Measurements from ENCODE around the gene RPAIN. TPM values are rescaled to one million over a fixed set of nuclear protein-coding genes. Genes with fewer than 3 reads are reported as not detected.

Gene RPAIN
- polyA plus RNA-seq, 3 donors = 18.9 to 31.9 (median 20.5) TPM

- H3K4me1 ChIP-seq (ENCODE audit: control insufficient read depth in 1 of 2, insufficient read depth in 2 of 2, low read length in 2 of 2) = peaks cover 38 to 42% of the 10 kb centered on the region in 2 donors
- H3K4me3 Mint-ChIP-seq = no peak overlapping the region
These were observed 44.9 kb downstream of the RPAIN start for GRCh38 chr17:5464717-5465507.

GRCh38 chr17:5466295-5466694 lies 46.3 kb downstream of the RPAIN start:
- Histone ChIP-seq H3K36me3 (replicated peaks in 1 of 2; ENCODE audit: control insufficient read depth in 1 of 2, insufficient read depth in 2 of 2, low read length in 2 of 2) (peaks cover 0 to 1% of the 10 kb centered on the region in 2 donors), H3K4me1 (ENCODE audit: control insufficient read depth in 1 of 2, insufficient read depth in 2 of 2, low read length in 2 of 2) (peaks cover 38 to 42% of the 10 kb centered on the region in 2 donors), H3K27me3 (ENCODE audit: control insufficient read depth in 2 of 2, insufficient read depth in 2 of 2, low read length in 2 of 2) (no peaks in the 10 kb centered on the region), H3K27ac (ENCODE audit: low read depth in 1 of 2, low read length in 2 of 2) (no peak overlapping the region), H3K9ac (ENCODE audit: insufficient read depth, low read length, poor library complexity, severe bottlenecking) (no peak overlapping the region), H3K9me3 (replicated peaks in 1 of 2; ENCODE audit: control insufficient read depth in 1 of 2, insufficient read depth in 1 of 2, low read length in 2 of 2) (no peaks in the 10 kb centered on the region), H3K4me2 (replicated peaks; ENCODE audit: extremely low read depth, low read length, poor library complexity, severe bottlenecking) (no peak overlapping the region), H4K20me1 (ENCODE audit: insufficient read depth, low read length) (peaks cover 4% of the 10 kb centered on the region), H3K79me2 (ENCODE audit: insufficient read depth, low read length) (peaks cover 53% of the 10 kb centered on the region), H3K4me3 (replicated peaks in 1 of 3; ENCODE audit: low read depth in 2 of 3, low read length in 3 of 3) (no peak overlapping the region), H2AFZ (ENCODE audit: insufficient read depth, low read depth, low read length, poor library complexity, severe bottlenecking) (no peak overlapping the region)
- no peak overlapping the region for H3K4me3 Mint-ChIP-seq
- H3K27ac Mint-ChIP-seq = peak overlapping the region in 1 of 7 donors; percentile 87
- H3K9me3 Mint-ChIP-seq = peaks cover 0 to 3% (median 0%) of the 10 kb centered on the region in 7 donors
- H3K36me3 Mint-ChIP-seq = peaks cover 8 to 18% of the 10 kb centered on the region in 2 donors
- peaks cover 59% of the 10 kb centered on the region for H3K4me1 Mint-ChIP-seq
- DNase-seq = no peak
- TF ChIP-seq CTCF (IDR thresholded peaks at IDR 0.05) = no peak
- peaks cover 0 to 2% (median 0%) of the 10 kb centered on the region in 3 donors for H3K27me3 Mint-ChIP-seq (ENCODE audit: low read depth in 3 of 3)
- intact Hi-C loops (cut with micrococcal nuclease) = no loop called here
- 100% methylated on average over 1 of the region's 4 CpGs for WGBS (ENCODE audit: insufficient coverage)

More at GRCh38 chr17:5464717-5465507, 44.9 kb downstream of the RPAIN start:
- no peak overlapping the region for H3K4me2 ChIP-seq (replicated peaks; ENCODE audit: extremely low read depth, low read length, poor library complexity, severe bottlenecking)
- H3K36me3 ChIP-seq (replicated peaks in 1 of 2; ENCODE audit: control insufficient read depth in 1 of 2, insufficient read depth in 2 of 2, low read length in 2 of 2) = peaks cover 4 to 13% of the 10 kb centered on the region in 2 donors
- H3K4me1 Mint-ChIP-seq = peaks cover 59% of the 10 kb centered on the region
- H2AFZ ChIP-seq (ENCODE audit: insufficient read depth, low read depth, low read length, poor library complexity, severe bottlenecking) = no peak overlapping the region
- H3K27ac ChIP-seq (ENCODE audit: low read depth in 1 of 2, low read length in 2 of 2) = no peak overlapping the region
- intact Hi-C loops (cut with micrococcal nuclease) = no loop called here
- H3K27ac Mint-ChIP-seq = peak overlapping the region in 4 of 7 donors; percentile 1 to 75 (median 15)
- H3K27me3 ChIP-seq (ENCODE audit: control insufficient read depth in 2 of 2, insufficient read depth in 2 of 2, low read length in 2 of 2) = no peaks in the 10 kb centered on the region
- peaks cover 57% of the 10 kb centered on the region for H3K79me2 ChIP-seq (ENCODE audit: insufficient read depth, low read length)
- no peak for TF ChIP-seq CTCF (IDR thresholded peaks at IDR 0.05)
- H3K4me3 ChIP-seq (replicated peaks in 1 of 3; ENCODE audit: low read depth in 2 of 3, low read length in 3 of 3) = no peak overlapping the region
- no peaks in the 10 kb centered on the region for H3K9me3 ChIP-seq (replicated peaks in 1 of 2; ENCODE audit: control insufficient read depth in 1 of 2, insufficient read depth in 1 of 2, low read length in 2 of 2)
- no peaks in the 10 kb centered on the region for H3K9me3 Mint-ChIP-seq
- peaks cover 19 to 31% of the 10 kb centered on the region in 2 donors for H3K36me3 Mint-ChIP-seq
- H4K20me1 ChIP-seq (ENCODE audit: insufficient read depth, low read length) = peaks cover 4% of the 10 kb centered on the region
- H3K27me3 Mint-ChIP-seq (ENCODE audit: low read depth in 3 of 3) = peaks cover 0 to 2% (median 0%) of the 10 kb centered on the region in 3 donors
- DNase-seq = no peak
- WGBS (ENCODE audit: insufficient coverage) = 84% methylated on average over 8 of the region's 10 CpGs
- H3K9ac ChIP-seq (ENCODE audit: insufficient read depth, low read length, poor library complexity, severe bottlenecking) = no peak overlapping the region
